ENCODE data around the gene SPX.

SPX gene

DNA sequence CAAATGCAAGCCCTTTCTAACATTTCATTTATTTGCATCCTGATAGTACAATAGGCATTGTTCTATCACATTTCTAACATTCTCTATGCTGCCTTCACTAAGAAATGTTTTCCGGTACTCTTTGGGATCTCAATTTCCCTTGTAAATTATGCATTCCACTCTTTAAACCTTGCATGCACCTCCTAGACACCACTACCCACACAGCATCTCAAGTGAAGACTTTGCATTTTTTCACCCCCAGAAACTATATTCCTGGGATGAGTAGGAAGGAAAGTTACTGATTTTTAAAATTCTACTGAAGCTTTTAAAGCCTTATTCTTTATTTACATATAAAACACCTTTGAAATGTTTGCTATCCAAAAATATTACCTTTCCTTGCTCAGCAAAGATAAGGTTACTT, 51.4 kb downstream of the SPX start:
- no peak overlapping the region for H3K27ac ChIP-seq (ENCODE audit: low read depth, low read length, severe bottlenecking)
- H3K4me1 ChIP-seq (ENCODE audit: control insufficient read depth, insufficient read depth, low read length, poor library complexity, severe bottlenecking) = no peaks in the 10 kb centered on the region
- no peaks in the 10 kb centered on the region for H3K36me3 ChIP-seq (ENCODE audit: control insufficient read depth, insufficient read depth, low read length)
- H3K4me3 ChIP-seq (ENCODE audit: extremely low read depth, insufficient read depth, low read length, poor library complexity, severe bottlenecking) = no peak overlapping the region
- no peaks in the 10 kb centered on the region for H3K9me3 ChIP-seq (ENCODE audit: control insufficient read depth, low read length)
- WGBS, 2 experiments (ENCODE audit: insufficient coverage in 2 of 2) = 83 to 100% methylated on average over 1 of the region's 1 CpG

- 100% methylated on average over 2 of the region's 4 CpGs; no CpG with 5 or more reads in 1 of the 2 experiments for WGBS, 2 experiments (ENCODE audit: insufficient coverage in 2 of 2)
- Histone ChIP-seq H3K4me3 (ENCODE audit: extremely low read depth, insufficient read depth, low read length, poor library complexity, severe bottlenecking) (no peak overlapping the region), H3K36me3 (ENCODE audit: control insufficient read depth, insufficient read depth, low read length) (no peaks in the 10 kb centered on the region), H3K4me1 (ENCODE audit: control insufficient read depth, insufficient read depth, low read length, poor library complexity, severe bottlenecking) (no peaks in the 10 kb centered on the region), H3K9me3 (ENCODE audit: control insufficient read depth, low read length) (no peaks in the 10 kb centered on the region), H3K27ac (ENCODE audit: low read depth, low read length, severe bottlenecking) (no peak overlapping the region)
Measured at GRCh38 chr12:21580748-21581516, 54.8 kb downstream of the SPX start.
